Parathyroid adenoma (tissue), 2 donors: Measurements from ENCODE around the gene PLEKHA6.

Experiments
- H2AFZ ChIP-seq: fragments of 300-600 bp; sonication (generic); one replicate; pipeline ENCODE4 v1.7.0; 2017; ENCODE audit warnings: antibody characterized with exemption, mild to moderate bottlenecking
- H3K27ac ChIP-seq: fragments of 300-600 bp; sonication (generic); one replicate; pipeline ENCODE4 v1.7.0; 2017
- H3K27me3 ChIP-seq: fragments of 300-600 bp; sonication (generic); one replicate; pipeline ENCODE4 v1.7.0; 2017; ENCODE audit warnings: low read length; ENCODE audit not compliant: control insufficient read depth, insufficient read depth
- H3K36me3 ChIP-seq: fragments of 300-600 bp; sonication (generic); one replicate; pipeline ENCODE4 v1.7.0; 2017; ENCODE audit warnings: low read length; ENCODE audit not compliant: control insufficient read depth, insufficient read depth
- H3K4me1 ChIP-seq: fragments of 300-600 bp; sonication (generic); one replicate; pipeline ENCODE4 v1.7.0; 2017; ENCODE audit warnings: control low read depth
- H3K4me2 ChIP-seq: fragments of 300-600 bp; sonication (generic); one replicate; pipeline ENCODE4 v1.7.0; 2017; ENCODE audit warnings: low read length
- H3K4me3 ChIP-seq: fragments of 300-600 bp; sonication (generic); one replicate; pipeline ENCODE4 v1.7.0; 2017; ENCODE audit warnings: low read depth, low read length
- H3K79me2 ChIP-seq: fragments of 300-600 bp; sonication (generic); one replicate; pipeline ENCODE4 v1.7.0; 2017; ENCODE audit warnings: control low read depth
- H3K9ac ChIP-seq: fragments of 300-600 bp; sonication (generic); one replicate; pipeline ENCODE4 v1.7.0; 2017; ENCODE audit warnings: mild to moderate bottlenecking
- H3K9me3 ChIP-seq: fragments of 300-600 bp; sonication (generic); one replicate; pipeline ENCODE4 v1.7.0; 2017; ENCODE audit warnings: low read length; ENCODE audit not compliant: control insufficient read depth
- CTCF ChIP-seq: fragments of 300-600 bp; sonication (generic); IDR thresholded peaks from one replicate; pipeline ENCODE4 v1.7.0; 2017; ENCODE audit warnings: antibody characterized with exemption, mild to moderate bottlenecking
- donor health status: primary hyperparathyroidism.

The PLEKHA6 gene

GRCh38 chr1:204391629-204392028, 31.9 kb upstream of the PLEKHA6 start:
- Histone ChIP-seq H3K36me3 (no peaks in the 10 kb centered on the region), H3K4me1 (no peaks in the 10 kb centered on the region), H3K4me3 (no peak overlapping the region), H3K9ac (no peak overlapping the region), H3K27me3 (no peaks in the 10 kb centered on the region), H3K9me3 (no peaks in the 10 kb centered on the region), H2AFZ (no peak overlapping the region), H3K79me2 (no peaks in the 10 kb centered on the region), H3K4me2 (no peak overlapping the region), H3K27ac (no peak overlapping the region)
- no peak for TF ChIP-seq CTCF

- H3K4me3 ChIP-seq, result no peak overlapping the region
- no peaks in the 10 kb centered on the region for H3K36me3 ChIP-seq
- H3K9me3 ChIP-seq, result no peaks in the 10 kb centered on the region
- no peak overlapping the region for H2AFZ ChIP-seq
- H3K4me1 ChIP-seq, result no peaks in the 10 kb centered on the region
- H3K4me2 ChIP-seq, result no peak overlapping the region
- no peak overlapping the region for H3K9ac ChIP-seq
- H3K27me3 ChIP-seq, result no peaks in the 10 kb centered on the region
- no peaks in the 10 kb centered on the region for H3K79me2 ChIP-seq
- TF ChIP-seq CTCF, result no peak
- no peak overlapping the region for H3K27ac ChIP-seq
Observed at GRCh38 chr1:204390751-204391466, 31.2 kb upstream of the PLEKHA6 start.

- H3K4me3 ChIP-seq, result no peak overlapping the region
- H3K27ac ChIP-seq, result no peak overlapping the region
- H3K79me2 ChIP-seq, result no peaks in the 10 kb centered on the region
- no peaks in the 10 kb centered on the region for H3K4me1 ChIP-seq
- H3K9ac ChIP-seq, result no peak overlapping the region
- no peaks in the 10 kb centered on the region for H3K27me3 ChIP-seq
- no peak for TF ChIP-seq CTCF
- no peaks in the 10 kb centered on the region for H3K9me3 ChIP-seq
- no peak overlapping the region for H3K4me2 ChIP-seq
- no peak overlapping the region for H2AFZ ChIP-seq
- no peaks in the 10 kb centered on the region for H3K36me3 ChIP-seq
Observed at GRCh38 chr1:204385727-204386126, 26.0 kb upstream of the PLEKHA6 start.

- Histone ChIP-seq H3K4me2 (no peak overlapping the region), H3K4me1 (no peaks in the 10 kb centered on the region), H3K27me3 (no peaks in the 10 kb centered on the region), H3K79me2 (no peaks in the 10 kb centered on the region), H3K9me3 (no peaks in the 10 kb centered on the region), H3K36me3 (no peaks in the 10 kb centered on the region), H2AFZ (peak overlapping the region; percentile 56), H3K9ac (no peak overlapping the region), H3K4me3 (no peak overlapping the region), H3K27ac (no peak overlapping the region)
- TF ChIP-seq CTCF, result no peak
Observed at GRCh38 chr1:204384636-204385352, 25.1 kb upstream of the PLEKHA6 start.
